Vagina (tissue), 2 donors: ENCODE data around the gene TEX264. TPM values are rescaled to one million over a fixed set of nuclear protein-coding genes. Genes with fewer than 3 reads are reported as not detected.

Experiments used
- DNase-seq, 2 donors: peaks; one replicate each; pipeline ENCODE4 v3.0.0-alpha.2; 2017; ENCODE audit errors: extremely low spot score in 2 of 2
- H3K27ac ChIP-seq: fragments of 200-600 bp; sonication (generic); one replicate; pipeline ENCODE4 v1.5.1; 2019
- H3K27me3 ChIP-seq: fragments of 200-600 bp; sonication (generic); one replicate; pipeline ENCODE4 v1.5.1; 2019
- H3K36me3 ChIP-seq, 2 donors: fragments of 200-600 bp; sonication (generic); one replicate each; pipeline ENCODE4 v1.5.1; 2017 to 2019
- H3K4me1 ChIP-seq: fragments of 200-600 bp; sonication (generic); one replicate; pipeline ENCODE4 v1.5.1; 2019
- H3K4me3 ChIP-seq, 2 donors: fragments of 200-600 bp; sonication (generic); 1 replicate in 1 of 2; 2 replicates in 1 of 2; pipeline ENCODE4 v1.5.1; 2016 to 2019
- H3K9me3 ChIP-seq: fragments of 200-600 bp; sonication (generic); one replicate; pipeline ENCODE4 v1.5.1; 2019
- POLR2A ChIP-seq, 2 donors: fragments of 450-650 bp; IDR thresholded peaks; one replicate each; pipeline ENCODE4 v1.6.1; 2017; ENCODE audit warnings: antibody characterized with exemption in 2 of 2, mild to moderate bottlenecking in 2 of 2, moderate library complexity in 2 of 2
- POLR2AphosphoS5 ChIP-seq, 2 donors: sonication (generic); formaldehyde crosslinking; IDR thresholded peaks; one replicate each; pipeline ENCODE4 v1.9.0; 2017; ENCODE audit warnings: antibody characterized with exemption in 2 of 2, mild to moderate bottlenecking in 2 of 2, low read depth in 1 of 2; ENCODE audit not compliant: insufficient read depth in 1 of 2
- intact Hi-C: fragments of 100-400 bp; cut with DNase I; formaldehyde crosslinking; loops from one replicate; pipeline ENCODE4 v1.15.1; 2023
- total RNA-seq: library from RNA; depleted of rRNA; stranded (reverse); fragments of >200 nt; gene quantifications from one replicate; pipeline ENCODE4 v1.2.3, GENCODE V29; 2016
- TF ChIP-seq, protein P1 (sequence below), 3 experiments: fragments of 450-650 bp in 2 of 3; fragments of 200-600 bp in 1 of 3; sonication (generic) in 1 of 3; IDR thresholded peaks; one replicate each; pipeline ENCODE4 v1.5.1; 2017 to 2019; ENCODE audit warnings: antibody characterized with exemption in 3 of 3, mild to moderate bottlenecking in 2 of 3, moderate library complexity in 2 of 3

Gene TEX264
- total RNA-seq, 1 donor from 2014 or later: 66.8 TPM

DNA sequence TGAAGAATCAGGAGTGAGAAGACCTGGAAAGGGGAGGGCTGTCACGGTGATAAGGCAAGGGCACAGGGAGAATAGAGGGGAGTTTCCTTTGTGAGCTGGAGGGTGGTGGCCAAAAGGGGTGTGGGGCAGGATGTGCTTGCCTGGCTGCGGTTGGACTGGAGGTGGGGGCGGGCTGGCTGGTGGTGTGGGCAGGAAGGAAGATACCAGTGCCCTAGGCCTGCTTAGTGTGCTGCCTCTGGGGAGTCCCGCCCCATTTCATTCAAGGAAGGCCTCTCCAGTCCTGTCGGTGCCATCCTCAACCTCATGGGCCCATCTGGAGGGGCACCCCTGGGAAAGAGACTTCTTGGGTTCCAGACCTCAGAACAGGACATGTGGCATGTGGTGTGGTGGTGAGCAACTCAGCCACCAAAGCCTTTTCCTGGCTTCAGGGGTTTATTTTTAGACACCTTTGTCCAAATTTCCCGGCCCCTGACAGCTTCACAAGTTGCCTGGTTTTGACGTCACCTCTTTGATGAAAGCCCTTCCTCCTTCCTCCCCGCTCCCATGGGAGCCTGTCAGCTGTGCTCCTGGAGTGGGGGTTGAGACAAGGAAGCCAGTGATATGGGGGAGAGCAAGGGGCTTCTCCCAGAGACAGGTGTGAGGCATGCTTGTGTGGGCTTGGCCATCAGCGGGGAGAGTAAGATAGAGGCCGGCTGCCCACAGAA, 15.6 kb downstream of the TEX264 start:
- H3K27me3 ChIP-seq: no peaks in the 10 kb centered on the region
- H3K4me3 ChIP-seq: no peak overlapping the region
- H3K4me1 ChIP-seq: peaks cover 35% of the 10 kb centered on the region
- H3K36me3 ChIP-seq: peaks cover 0 to 36% of the 10 kb centered on the region in 2 donors
- peak overlapping the region; percentile 62 for H3K27ac ChIP-seq
- TF ChIP-seq, protein P1, sequence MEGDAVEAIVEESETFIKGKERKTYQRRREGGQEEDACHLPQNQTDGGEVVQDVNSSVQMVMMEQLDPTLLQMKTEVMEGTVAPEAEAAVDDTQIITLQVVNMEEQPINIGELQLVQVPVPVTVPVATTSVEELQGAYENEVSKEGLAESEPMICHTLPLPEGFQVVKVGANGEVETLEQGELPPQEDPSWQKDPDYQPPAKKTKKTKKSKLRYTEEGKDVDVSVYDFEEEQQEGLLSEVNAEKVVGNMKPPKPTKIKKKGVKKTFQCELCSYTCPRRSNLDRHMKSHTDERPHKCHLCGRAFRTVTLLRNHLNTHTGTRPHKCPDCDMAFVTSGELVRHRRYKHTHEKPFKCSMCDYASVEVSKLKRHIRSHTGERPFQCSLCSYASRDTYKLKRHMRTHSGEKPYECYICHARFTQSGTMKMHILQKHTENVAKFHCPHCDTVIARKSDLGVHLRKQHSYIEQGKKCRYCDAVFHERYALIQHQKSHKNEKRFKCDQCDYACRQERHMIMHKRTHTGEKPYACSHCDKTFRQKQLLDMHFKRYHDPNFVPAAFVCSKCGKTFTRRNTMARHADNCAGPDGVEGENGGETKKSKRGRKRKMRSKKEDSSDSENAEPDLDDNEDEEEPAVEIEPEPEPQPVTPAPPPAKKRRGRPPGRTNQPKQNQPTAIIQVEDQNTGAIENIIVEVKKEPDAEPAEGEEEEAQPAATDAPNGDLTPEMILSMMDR (IDR thresholded peaks at IDR 0.05): no peak
- TF ChIP-seq POLR2AphosphoS5 (IDR thresholded peaks at IDR 0.05; ENCODE audit: insufficient read depth in 1 of 2, low read depth in 1 of 2): peak in 1 of 2 donors; percentile 43
- intact Hi-C loops: loop anchor here (5.0 kb wide), 1 partner anchor 184 kb away; the partner anchor contains the start of gene DCAF1
- no peak for DNase-seq
- no peaks in the 10 kb centered on the region for H3K9me3 ChIP-seq

DNA sequence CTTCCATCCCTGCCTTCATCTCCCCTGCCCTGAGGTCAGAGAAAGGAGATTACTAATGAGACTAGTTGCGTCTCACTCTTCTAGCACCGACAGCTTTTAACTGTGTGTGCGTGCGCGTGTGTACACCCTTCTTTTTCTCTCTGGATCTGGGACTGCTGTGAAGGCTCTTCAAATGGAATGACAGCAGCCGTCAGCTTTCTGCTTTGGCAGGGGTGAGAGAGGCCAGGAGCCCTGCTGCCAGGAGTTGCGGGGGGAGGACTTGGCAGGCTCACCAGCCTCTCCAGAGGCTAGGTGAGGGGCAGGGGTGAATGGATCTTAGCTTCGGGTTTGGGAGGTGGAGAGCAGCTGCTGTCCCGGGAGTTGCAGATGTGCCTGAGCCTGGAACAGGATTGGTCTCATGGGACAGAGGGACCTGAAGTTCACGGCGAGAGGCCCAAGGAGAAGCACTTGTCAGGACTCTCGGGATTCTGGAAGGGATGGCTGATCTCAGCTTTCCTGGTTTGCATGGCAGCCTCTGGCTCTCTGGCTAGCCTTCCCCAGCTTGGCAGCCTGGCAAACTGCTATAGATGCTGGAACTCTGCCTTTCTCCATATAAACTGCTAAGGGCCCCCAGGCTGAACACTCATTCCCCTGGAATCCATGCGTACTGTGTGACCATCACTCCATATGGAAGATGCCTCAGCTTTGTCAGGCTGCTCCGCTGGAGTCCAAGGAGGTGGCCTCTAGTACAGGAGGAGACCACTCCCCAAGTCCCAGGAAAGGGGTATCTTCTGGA, 16.6 kb downstream of the TEX264 start:
- peak overlapping the region; percentile 62 for H3K27ac ChIP-seq
- DNase-seq: no peak
- H3K27me3 ChIP-seq: no peaks in the 10 kb centered on the region
- peaks cover 0 to 36% of the 10 kb centered on the region in 2 donors for H3K36me3 ChIP-seq
- H3K4me1 ChIP-seq: peaks cover 26% of the 10 kb centered on the region
- H3K9me3 ChIP-seq: no peaks in the 10 kb centered on the region
- no peak overlapping the region for H3K4me3 ChIP-seq
- intact Hi-C loops: loop anchor here (5.0 kb wide), 1 partner anchor 185 kb away; the partner anchor contains the start of gene DCAF1
- TF ChIP-seq, protein P1 (IDR thresholded peaks at IDR 0.05): no peak
- TF ChIP-seq POLR2AphosphoS5 (IDR thresholded peaks at IDR 0.05; ENCODE audit: insufficient read depth in 1 of 2, low read depth in 1 of 2) (no peak), POLR2A (IDR thresholded peaks at IDR 0.05) (no peak)

DNA sequence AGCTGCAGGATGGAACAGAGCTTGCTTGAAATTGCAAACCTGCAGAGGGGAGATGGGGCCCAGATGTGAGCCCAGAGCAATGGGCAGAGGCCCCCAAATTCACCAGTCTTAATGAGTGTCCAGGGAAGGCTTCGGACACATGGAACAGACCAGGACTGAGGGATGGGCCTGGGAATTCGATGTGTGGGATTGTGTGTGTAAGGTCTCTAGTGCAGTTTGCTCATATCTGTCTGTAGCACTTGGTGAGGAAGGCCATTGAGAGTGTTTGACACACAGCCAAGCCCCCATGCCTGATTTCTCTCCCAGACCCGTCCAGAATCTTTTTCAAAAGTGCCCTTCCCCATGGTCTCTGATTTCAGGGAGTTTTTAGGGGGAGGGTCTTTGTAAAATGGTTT, 17.2 kb downstream of the TEX264 start:
- intact Hi-C loops: loop anchor here (5.0 kb wide), 1 partner anchor 186 kb away; the partner anchor contains the start of gene DCAF1
- no peaks in the 10 kb centered on the region for H3K9me3 ChIP-seq
- no peak overlapping the region for H3K27ac ChIP-seq
- H3K27me3 ChIP-seq: no peaks in the 10 kb centered on the region
- no peak overlapping the region for H3K4me3 ChIP-seq
- peaks cover 22% of the 10 kb centered on the region for H3K4me1 ChIP-seq
- no peak for DNase-seq
- TF ChIP-seq POLR2AphosphoS5 (IDR thresholded peaks at IDR 0.05; ENCODE audit: insufficient read depth in 1 of 2, low read depth in 1 of 2) (no peak), POLR2A (IDR thresholded peaks at IDR 0.05) (no peak)
- TF ChIP-seq, protein P1 (IDR thresholded peaks at IDR 0.05): no peak
- peaks cover 0 to 41% of the 10 kb centered on the region in 2 donors for H3K36me3 ChIP-seq

DNA sequence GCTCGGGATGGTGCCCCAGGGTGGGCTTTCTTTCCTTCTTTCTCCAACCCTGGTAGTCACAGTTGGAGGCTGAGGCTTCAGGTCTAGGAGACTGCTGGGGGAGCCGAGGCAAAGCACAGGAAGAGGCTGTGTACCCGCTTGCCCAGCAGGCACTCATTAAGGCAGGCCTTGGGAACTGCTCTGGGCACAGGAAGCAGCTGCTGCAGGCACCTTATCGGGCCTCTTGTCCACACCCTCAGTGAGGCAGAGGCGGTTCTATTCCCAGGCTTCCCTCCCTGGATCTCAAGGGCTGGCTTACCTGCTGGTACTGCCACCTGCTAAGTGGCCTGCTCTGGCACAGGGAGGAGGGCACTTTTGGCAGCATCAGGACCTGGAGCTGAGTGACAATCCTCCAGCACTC, 20.0 kb downstream of the TEX264 start:
- H3K36me3 ChIP-seq: peaks cover 0 to 29% of the 10 kb centered on the region in 2 donors
- no peaks in the 10 kb centered on the region for H3K9me3 ChIP-seq
- DNase-seq: no peak
- intact Hi-C loops: no loop called here
- H3K27me3 ChIP-seq: no peaks in the 10 kb centered on the region
- TF ChIP-seq POLR2AphosphoS5 (IDR thresholded peaks at IDR 0.05; ENCODE audit: insufficient read depth in 1 of 2, low read depth in 1 of 2) (no peak), POLR2A (IDR thresholded peaks at IDR 0.05) (no peak)
- TF ChIP-seq, protein P1 (IDR thresholded peaks at IDR 0.05): no peak
- H3K4me1 ChIP-seq: peaks cover 16% of the 10 kb centered on the region
- H3K27ac ChIP-seq: no peak overlapping the region
- H3K4me3 ChIP-seq: no peak overlapping the region
